ENCODE data around the gene FAM110D.

DNA sequence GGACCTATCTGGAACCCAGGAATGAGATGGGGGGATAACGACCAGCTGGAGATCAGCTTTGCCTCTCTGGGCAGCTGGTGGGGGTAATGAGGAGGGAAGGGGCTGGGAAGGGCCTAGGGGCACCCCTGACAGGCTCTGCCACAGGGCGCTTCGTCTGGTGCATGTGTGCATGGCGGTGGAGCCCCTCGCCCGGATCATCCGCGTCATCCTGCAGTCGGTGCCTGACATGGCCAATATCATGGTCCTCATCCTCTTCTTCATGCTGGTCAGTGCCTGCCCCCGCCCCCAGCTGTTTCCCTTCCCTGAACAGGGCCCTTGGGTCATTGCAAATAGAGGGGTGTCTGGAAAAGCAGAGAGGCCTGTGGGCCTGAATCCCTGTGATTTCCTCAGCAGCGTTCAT lies 38.9 kb downstream of the FAM110D start:
- TF ChIP-seq HDAC2 (IDR thresholded peaks at IDR 0.05) = no peak
- TF ChIP-seq, protein P1, sequence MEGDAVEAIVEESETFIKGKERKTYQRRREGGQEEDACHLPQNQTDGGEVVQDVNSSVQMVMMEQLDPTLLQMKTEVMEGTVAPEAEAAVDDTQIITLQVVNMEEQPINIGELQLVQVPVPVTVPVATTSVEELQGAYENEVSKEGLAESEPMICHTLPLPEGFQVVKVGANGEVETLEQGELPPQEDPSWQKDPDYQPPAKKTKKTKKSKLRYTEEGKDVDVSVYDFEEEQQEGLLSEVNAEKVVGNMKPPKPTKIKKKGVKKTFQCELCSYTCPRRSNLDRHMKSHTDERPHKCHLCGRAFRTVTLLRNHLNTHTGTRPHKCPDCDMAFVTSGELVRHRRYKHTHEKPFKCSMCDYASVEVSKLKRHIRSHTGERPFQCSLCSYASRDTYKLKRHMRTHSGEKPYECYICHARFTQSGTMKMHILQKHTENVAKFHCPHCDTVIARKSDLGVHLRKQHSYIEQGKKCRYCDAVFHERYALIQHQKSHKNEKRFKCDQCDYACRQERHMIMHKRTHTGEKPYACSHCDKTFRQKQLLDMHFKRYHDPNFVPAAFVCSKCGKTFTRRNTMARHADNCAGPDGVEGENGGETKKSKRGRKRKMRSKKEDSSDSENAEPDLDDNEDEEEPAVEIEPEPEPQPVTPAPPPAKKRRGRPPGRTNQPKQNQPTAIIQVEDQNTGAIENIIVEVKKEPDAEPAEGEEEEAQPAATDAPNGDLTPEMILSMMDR (IDR thresholded peaks at IDR 0.05 in 2 of 3, conservative IDR thresholded peaks at IDR 0.05 in 1 of 3; ENCODE audit: control insufficient read depth in 2 of 3, extremely low read depth in 1 of 3, insufficient read depth in 1 of 3, low read depth in 3 of 3, low read length in 3 of 3) = no peak
- TF ChIP-seq, protein P2, sequence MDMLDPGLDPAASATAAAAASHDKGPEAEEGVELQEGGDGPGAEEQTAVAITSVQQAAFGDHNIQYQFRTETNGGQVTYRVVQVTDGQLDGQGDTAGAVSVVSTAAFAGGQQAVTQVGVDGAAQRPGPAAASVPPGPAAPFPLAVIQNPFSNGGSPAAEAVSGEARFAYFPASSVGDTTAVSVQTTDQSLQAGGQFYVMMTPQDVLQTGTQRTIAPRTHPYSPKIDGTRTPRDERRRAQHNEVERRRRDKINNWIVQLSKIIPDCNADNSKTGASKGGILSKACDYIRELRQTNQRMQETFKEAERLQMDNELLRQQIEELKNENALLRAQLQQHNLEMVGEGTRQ (IDR thresholded peaks at IDR 0.05; ENCODE audit: borderline replicate concordance, low read depth, low read length) = no peak
- TF ChIP-seq, protein P3, sequence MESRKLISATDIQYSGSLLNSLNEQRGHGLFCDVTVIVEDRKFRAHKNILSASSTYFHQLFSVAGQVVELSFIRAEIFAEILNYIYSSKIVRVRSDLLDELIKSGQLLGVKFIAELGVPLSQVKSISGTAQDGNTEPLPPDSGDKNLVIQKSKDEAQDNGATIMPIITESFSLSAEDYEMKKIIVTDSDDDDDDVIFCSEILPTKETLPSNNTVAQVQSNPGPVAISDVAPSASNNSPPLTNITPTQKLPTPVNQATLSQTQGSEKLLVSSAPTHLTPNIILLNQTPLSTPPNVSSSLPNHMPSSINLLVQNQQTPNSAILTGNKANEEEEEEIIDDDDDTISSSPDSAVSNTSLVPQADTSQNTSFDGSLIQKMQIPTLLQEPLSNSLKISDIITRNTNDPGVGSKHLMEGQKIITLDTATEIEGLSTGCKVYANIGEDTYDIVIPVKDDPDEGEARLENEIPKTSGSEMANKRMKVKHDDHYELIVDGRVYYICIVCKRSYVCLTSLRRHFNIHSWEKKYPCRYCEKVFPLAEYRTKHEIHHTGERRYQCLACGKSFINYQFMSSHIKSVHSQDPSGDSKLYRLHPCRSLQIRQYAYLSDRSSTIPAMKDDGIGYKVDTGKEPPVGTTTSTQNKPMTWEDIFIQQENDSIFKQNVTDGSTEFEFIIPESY (IDR thresholded peaks at IDR 0.05) = no peak
- no peak for TF ChIP-seq RAD21 (IDR thresholded peaks at IDR 0.05; ENCODE audit: insufficient read depth, low read depth, low read length)
- TF ChIP-seq KDM1A (IDR thresholded peaks at IDR 0.05; ENCODE audit: borderline replicate concordance) = no peak
- TF ChIP-seq POLR2A (IDR thresholded peaks at IDR 0.05; ENCODE audit: low read depth, low read length) = no peak
- TF ChIP-seq, protein P4, sequence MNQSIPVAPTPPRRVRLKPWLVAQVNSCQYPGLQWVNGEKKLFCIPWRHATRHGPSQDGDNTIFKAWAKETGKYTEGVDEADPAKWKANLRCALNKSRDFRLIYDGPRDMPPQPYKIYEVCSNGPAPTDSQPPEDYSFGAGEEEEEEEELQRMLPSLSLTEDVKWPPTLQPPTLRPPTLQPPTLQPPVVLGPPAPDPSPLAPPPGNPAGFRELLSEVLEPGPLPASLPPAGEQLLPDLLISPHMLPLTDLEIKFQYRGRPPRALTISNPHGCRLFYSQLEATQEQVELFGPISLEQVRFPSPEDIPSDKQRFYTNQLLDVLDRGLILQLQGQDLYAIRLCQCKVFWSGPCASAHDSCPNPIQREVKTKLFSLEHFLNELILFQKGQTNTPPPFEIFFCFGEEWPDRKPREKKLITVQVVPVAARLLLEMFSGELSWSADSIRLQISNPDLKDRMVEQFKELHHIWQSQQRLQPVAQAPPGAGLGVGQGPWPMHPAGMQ (IDR thresholded peaks at IDR 0.05; ENCODE audit: borderline replicate concordance) = no peak
- TF ChIP-seq SPI1 (IDR thresholded peaks at IDR 0.05; ENCODE audit: borderline replicate concordance, insufficient read depth, low read depth, low read length) = no peak
- TF ChIP-seq, protein P5, sequence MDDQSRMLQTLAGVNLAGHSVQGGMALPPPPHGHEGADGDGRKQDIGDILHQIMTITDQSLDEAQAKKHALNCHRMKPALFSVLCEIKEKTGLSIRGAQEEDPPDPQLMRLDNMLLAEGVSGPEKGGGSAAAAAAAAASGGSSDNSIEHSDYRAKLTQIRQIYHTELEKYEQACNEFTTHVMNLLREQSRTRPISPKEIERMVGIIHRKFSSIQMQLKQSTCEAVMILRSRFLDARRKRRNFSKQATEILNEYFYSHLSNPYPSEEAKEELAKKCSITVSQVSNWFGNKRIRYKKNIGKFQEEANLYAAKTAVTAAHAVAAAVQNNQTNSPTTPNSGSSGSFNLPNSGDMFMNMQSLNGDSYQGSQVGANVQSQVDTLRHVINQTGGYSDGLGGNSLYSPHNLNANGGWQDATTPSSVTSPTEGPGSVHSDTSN (IDR thresholded peaks at IDR 0.05; ENCODE audit: insufficient replicate concordance, low read depth, low read length) = no peak
